Fibroblast of lung (primary cell): ENCODE data around the gene TFIP11.

ENCODE experiments used
- CTCF ChIP-seq, 2 donors: IDR thresholded peaks in 1 of 2; conservative IDR thresholded peaks in 1 of 2; 1 replicate in 1 of 2; 2 replicates in 1 of 2; pipeline ENCODE4 v1.5.1; 2011 to 2012; ENCODE audit warnings: low read length in 2 of 2, control low read depth in 1 of 2, inconsistent platforms in 1 of 2, low read depth in 1 of 2, mild to moderate bottlenecking in 1 of 2
- EZH2 ChIP-seq: IDR thresholded peaks from 2 replicates; pipeline ENCODE4 v1.5.1; 2012; ENCODE audit warnings: low read length, control low read depth, mild to moderate bottlenecking; ENCODE audit errors: missing control alignments

- TF ChIP-seq CTCF (conservative IDR thresholded peaks at IDR 0.05 in 1 of 2, IDR thresholded peaks at IDR 0.05 in 1 of 2; ENCODE audit: low read depth in 1 of 2, low read length in 2 of 2) (no peak), EZH2 (no peak)
These were observed 27.8 kb upstream of the TFIP11 start for GRCh38 chr22:26540119-26540518.
